Neural cell (in vitro differentiated cells): Measurements from ENCODE around the gene CAPN15. TPM values are rescaled to one million over a fixed set of nuclear protein-coding genes. Genes with fewer than 3 reads are reported as not detected.

ENCODE experiments used
- H2AFZ ChIP-seq: fragments of 200-600, 300-800 bp; sonication (generic), shearing (Covaris generic); 2 replicates; pipeline ENCODE4 v1.6.0; 2014; ENCODE audit warnings: low read depth, mild to moderate bottlenecking, antibody characterized with exemption, low read length, moderate library complexity
- H3F3A ChIP-seq: fragments of 200-600 bp; shearing (Covaris generic); 2 replicates; pipeline ENCODE4 v1.6.1; 2016; ENCODE audit warnings: mild to moderate bottlenecking, moderate library complexity, mixed read lengths, antibody characterized with exemption, low read length; ENCODE audit not compliant: insufficient read depth, poor library complexity, severe bottlenecking
- H3K27ac ChIP-seq: fragments of 200-600, 300-800 bp; sonication (generic), shearing (Covaris generic); 2 replicates; pipeline ENCODE4 v1.5.1; 2014; ENCODE audit warnings: mild to moderate bottlenecking, low read length, moderate library complexity
- H3K27me3 ChIP-seq: fragments of 300-800, 200-600 bp; sonication (generic), shearing (Covaris generic); 2 replicates; pipeline ENCODE4 v1.6.0; 2014; ENCODE audit warnings: mild to moderate bottlenecking, low read depth, low read length, moderate library complexity; ENCODE audit not compliant: insufficient read depth
- H3K36me3 ChIP-seq: fragments of 300-800, 200-600 bp; sonication (generic), shearing (Covaris generic); 2 replicates; pipeline ENCODE4 v1.5.1; 2014; ENCODE audit warnings: mild to moderate bottlenecking, antibody characterized with exemption, low read length, moderate library complexity; ENCODE audit not compliant: insufficient read depth
- H3K4me2 ChIP-seq: fragments of 300-800, 200-600 bp; sonication (generic), shearing (Covaris generic); 2 replicates; pipeline ENCODE4 v1.6.0; 2014; ENCODE audit warnings: mild to moderate bottlenecking, low read length
- H3K4me3 ChIP-seq: fragments of 300-800, 200-600 bp; sonication (generic), shearing (Covaris generic); 2 replicates; pipeline ENCODE4 v1.5.1; 2014; ENCODE audit warnings: mild to moderate bottlenecking, low read length, moderate library complexity
- H3K79me2 ChIP-seq: fragments of 200-600 bp; shearing (Covaris generic); replicated peaks from 2 replicates; pipeline ENCODE4 v1.6.0; 2014; ENCODE audit warnings: mild to moderate bottlenecking, low read length, moderate library complexity; ENCODE audit not compliant: insufficient read depth
- H3K9ac ChIP-seq: fragments of 300-800, 200-600 bp; sonication (generic), shearing (Covaris generic); 2 replicates; pipeline ENCODE4 v1.6.1; 2016; ENCODE audit warnings: mild to moderate bottlenecking, low read length, mixed read lengths
- H3K9me2 ChIP-seq: fragments of 200-600 bp; shearing (Covaris generic); 2 replicates; pipeline ENCODE4 v1.6.1; 2016; ENCODE audit warnings: mild to moderate bottlenecking, low read length, mixed read lengths; ENCODE audit not compliant: insufficient read depth
- H3K9me3 ChIP-seq: fragments of 200-600, 300-800 bp; sonication (generic), shearing (Covaris generic); 2 replicates; pipeline ENCODE4 v1.6.1; 2016; ENCODE audit warnings: mild to moderate bottlenecking, mixed run types, low read length, moderate library complexity, mixed read lengths
- H4K20me1 ChIP-seq: fragments of 200-600 bp; shearing (Covaris generic); 2 replicates; pipeline ENCODE4 v1.6.1; 2016; ENCODE audit warnings: mild to moderate bottlenecking, mixed run types; ENCODE audit not compliant: insufficient read depth
- EP300 ChIP-seq: fragments of 450-650 bp; conservative IDR thresholded peaks from 2 replicates; pipeline ENCODE4 v1.6.1; 2014; ENCODE audit warnings: antibody characterized with exemption, mild to moderate bottlenecking, moderate library complexity; ENCODE audit not compliant: poor library complexity, severe bottlenecking
- EZH2 ChIP-seq: fragments of 200-600, 300-800 bp; shearing (Covaris generic), sonication (generic); IDR thresholded peaks from 2 replicates; pipeline ENCODE4 v1.6.1; 2014; ENCODE audit warnings: antibody characterized with exemption, low read length, borderline replicate concordance, mild to moderate bottlenecking; ENCODE audit not compliant: insufficient read depth, poor library complexity, severe bottlenecking
- MXI1 ChIP-seq: fragments of 450-650 bp; conservative IDR thresholded peaks from 2 replicates; pipeline ENCODE4 v1.6.1; 2014; ENCODE audit warnings: antibody characterized with exemption, mild to moderate bottlenecking; ENCODE audit not compliant: poor library complexity, severe bottlenecking
- POLR2AphosphoS5 ChIP-seq: IDR thresholded peaks from 2 replicates; pipeline ENCODE4 v1.6.1; 2012
- RAD21 ChIP-seq: fragments of 450-650 bp; conservative IDR thresholded peaks from 2 replicates; pipeline ENCODE4 v1.6.1; 2014; ENCODE audit warnings: antibody characterized with exemption, mild to moderate bottlenecking, moderate library complexity
- SMC3 ChIP-seq: fragments of 450-650 bp; conservative IDR thresholded peaks from 2 replicates; pipeline ENCODE4 v1.6.1; 2014; ENCODE audit warnings: antibody characterized with exemption, mild to moderate bottlenecking, moderate library complexity; ENCODE audit not compliant: poor library complexity
- TAF1 ChIP-seq: IDR thresholded peaks from 2 replicates; pipeline ENCODE4 v1.6.1; 2012; ENCODE audit warnings: low read depth
- polyA plus RNA-seq: library from polyadenylated mRNA; depleted of rRNA; stranded (reverse); fragments of >200 nt; gene quantifications from 2 replicates; pipeline ENCODE4 v1.2.3, GENCODE V29; 2014
- TF ChIP-seq, protein P1 (sequence below): IDR thresholded peaks from 2 replicates; pipeline ENCODE4 v1.6.1; 2012; ENCODE audit warnings: borderline replicate concordance
- TF ChIP-seq, protein P2 (sequence below): fragments of 450-650 bp; IDR thresholded peaks from 2 replicates; pipeline ENCODE4 v1.5.1; 2014; ENCODE audit warnings: antibody characterized with exemption, mild to moderate bottlenecking, moderate library complexity; ENCODE audit not compliant: poor library complexity, severe bottlenecking

CAPN15 gene
- polyA plus RNA-seq, 1 donor from 2014 or later: 11.5 TPM

DNA sequence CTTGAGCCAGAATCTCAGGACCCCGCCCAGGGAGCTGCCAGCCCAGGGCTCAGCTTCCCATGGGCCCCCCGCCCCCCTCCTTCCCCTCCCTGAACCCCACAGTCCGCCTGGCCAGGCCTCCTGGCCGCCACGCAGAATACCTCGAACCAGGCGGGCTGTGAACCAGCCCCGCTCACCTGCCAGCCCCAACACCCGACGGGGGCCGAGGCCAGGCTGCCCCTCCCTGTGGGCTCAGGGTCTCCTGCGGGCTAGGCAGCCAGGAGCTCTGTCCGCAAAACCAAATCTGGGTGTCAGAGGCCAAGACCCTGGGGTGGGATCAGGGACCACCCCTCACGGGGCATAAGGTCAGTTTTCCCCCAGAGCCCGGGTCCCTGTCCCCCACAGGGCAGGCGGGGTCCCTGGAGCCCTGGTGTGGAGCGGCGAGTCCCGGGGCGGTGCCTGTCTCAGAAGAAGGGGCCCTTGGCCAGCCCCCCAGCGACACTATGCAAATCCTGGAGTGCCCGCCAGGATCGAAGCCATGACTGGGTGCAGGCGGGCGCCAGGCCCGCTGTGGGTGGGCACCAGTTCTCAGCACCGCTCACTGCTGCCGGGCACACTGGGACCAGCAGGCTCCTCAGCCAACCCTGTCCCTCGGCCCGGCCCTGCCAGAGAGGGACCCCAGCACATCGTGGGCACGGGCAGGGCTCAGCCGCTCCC is 26.2 kb downstream of the CAPN15 start:
- Histone ChIP-seq H3K9me3 (no peaks in the 10 kb centered on the region), H2AFZ (no peak overlapping the region), H3K4me3 (no peak overlapping the region), H4K20me1 (no peaks in the 10 kb centered on the region), H3K9me2 (no peaks in the 10 kb centered on the region), H3F3A (no peaks in the 10 kb centered on the region), H3K36me3 (no peaks in the 10 kb centered on the region), H3K4me2 (no peak overlapping the region), H3K27me3 (peaks cover 7% of the 10 kb centered on the region), H3K27ac (no peak overlapping the region), H3K9ac (no peak overlapping the region), H3K79me2 (no peaks in the 10 kb centered on the region)
- TF ChIP-seq POLR2AphosphoS5 (no peak), RAD21 (no peak), SMC3 (no peak), EP300 (no peak), MXI1 (no peak)
- TF ChIP-seq, protein P1, sequence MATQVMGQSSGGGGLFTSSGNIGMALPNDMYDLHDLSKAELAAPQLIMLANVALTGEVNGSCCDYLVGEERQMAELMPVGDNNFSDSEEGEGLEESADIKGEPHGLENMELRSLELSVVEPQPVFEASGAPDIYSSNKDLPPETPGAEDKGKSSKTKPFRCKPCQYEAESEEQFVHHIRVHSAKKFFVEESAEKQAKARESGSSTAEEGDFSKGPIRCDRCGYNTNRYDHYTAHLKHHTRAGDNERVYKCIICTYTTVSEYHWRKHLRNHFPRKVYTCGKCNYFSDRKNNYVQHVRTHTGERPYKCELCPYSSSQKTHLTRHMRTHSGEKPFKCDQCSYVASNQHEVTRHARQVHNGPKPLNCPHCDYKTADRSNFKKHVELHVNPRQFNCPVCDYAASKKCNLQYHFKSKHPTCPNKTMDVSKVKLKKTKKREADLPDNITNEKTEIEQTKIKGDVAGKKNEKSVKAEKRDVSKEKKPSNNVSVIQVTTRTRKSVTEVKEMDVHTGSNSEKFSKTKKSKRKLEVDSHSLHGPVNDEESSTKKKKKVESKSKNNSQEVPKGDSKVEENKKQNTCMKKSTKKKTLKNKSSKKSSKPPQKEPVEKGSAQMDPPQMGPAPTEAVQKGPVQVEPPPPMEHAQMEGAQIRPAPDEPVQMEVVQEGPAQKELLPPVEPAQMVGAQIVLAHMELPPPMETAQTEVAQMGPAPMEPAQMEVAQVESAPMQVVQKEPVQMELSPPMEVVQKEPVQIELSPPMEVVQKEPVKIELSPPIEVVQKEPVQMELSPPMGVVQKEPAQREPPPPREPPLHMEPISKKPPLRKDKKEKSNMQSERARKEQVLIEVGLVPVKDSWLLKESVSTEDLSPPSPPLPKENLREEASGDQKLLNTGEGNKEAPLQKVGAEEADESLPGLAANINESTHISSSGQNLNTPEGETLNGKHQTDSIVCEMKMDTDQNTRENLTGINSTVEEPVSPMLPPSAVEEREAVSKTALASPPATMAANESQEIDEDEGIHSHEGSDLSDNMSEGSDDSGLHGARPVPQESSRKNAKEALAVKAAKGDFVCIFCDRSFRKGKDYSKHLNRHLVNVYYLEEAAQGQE: no peak

GRCh38 chr16:554297-554621 is 26.7 kb downstream of the CAPN15 start:
- Histone ChIP-seq H3K36me3 (no peaks in the 10 kb centered on the region), H3K27me3 (peaks cover 12% of the 10 kb centered on the region), H3K27ac (no peak overlapping the region), H3K9ac (no peak overlapping the region), H4K20me1 (no peaks in the 10 kb centered on the region), H3K79me2 (no peaks in the 10 kb centered on the region), H3F3A (no peaks in the 10 kb centered on the region), H3K4me2 (no peak overlapping the region), H3K9me3 (no peaks in the 10 kb centered on the region), H3K4me3 (no peak overlapping the region), H3K9me2 (no peaks in the 10 kb centered on the region), H2AFZ (no peak overlapping the region)
- TF ChIP-seq, protein P1: no peak
- TF ChIP-seq EP300: no peak
- TF ChIP-seq EZH2: no peak
- TF ChIP-seq MXI1: no peak
- no peak for TF ChIP-seq TAF1
- TF ChIP-seq POLR2AphosphoS5: no peak
- TF ChIP-seq, protein P2, sequence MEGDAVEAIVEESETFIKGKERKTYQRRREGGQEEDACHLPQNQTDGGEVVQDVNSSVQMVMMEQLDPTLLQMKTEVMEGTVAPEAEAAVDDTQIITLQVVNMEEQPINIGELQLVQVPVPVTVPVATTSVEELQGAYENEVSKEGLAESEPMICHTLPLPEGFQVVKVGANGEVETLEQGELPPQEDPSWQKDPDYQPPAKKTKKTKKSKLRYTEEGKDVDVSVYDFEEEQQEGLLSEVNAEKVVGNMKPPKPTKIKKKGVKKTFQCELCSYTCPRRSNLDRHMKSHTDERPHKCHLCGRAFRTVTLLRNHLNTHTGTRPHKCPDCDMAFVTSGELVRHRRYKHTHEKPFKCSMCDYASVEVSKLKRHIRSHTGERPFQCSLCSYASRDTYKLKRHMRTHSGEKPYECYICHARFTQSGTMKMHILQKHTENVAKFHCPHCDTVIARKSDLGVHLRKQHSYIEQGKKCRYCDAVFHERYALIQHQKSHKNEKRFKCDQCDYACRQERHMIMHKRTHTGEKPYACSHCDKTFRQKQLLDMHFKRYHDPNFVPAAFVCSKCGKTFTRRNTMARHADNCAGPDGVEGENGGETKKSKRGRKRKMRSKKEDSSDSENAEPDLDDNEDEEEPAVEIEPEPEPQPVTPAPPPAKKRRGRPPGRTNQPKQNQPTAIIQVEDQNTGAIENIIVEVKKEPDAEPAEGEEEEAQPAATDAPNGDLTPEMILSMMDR: no peak
- no peak for TF ChIP-seq RAD21
- no peak for TF ChIP-seq SMC3
